Fibroblast of pulmonary artery (primary cell): ENCODE results near the gene STK38L.
A peak's percentile ranks its signal among the peaks of the same experiment; 100 is the strongest.

ENCODE experiments used
- DNase-seq: peaks from one replicate; pipeline ENCODE4 v3.0.0-alpha.2; 2010; ENCODE audit warnings: low read depth
- H3K4me3 ChIP-seq: replicated peaks from 2 replicates; pipeline ENCODE4 v1.5.1; 2011; ENCODE audit warnings: low read depth, mild to moderate bottlenecking, control low read depth, low read length, moderate library complexity
- CTCF ChIP-seq: IDR thresholded peaks from 2 replicates; pipeline ENCODE4 v1.5.1; 2011; ENCODE audit warnings: mild to moderate bottlenecking, control low read depth, low read length, inconsistent platforms; ENCODE audit errors: missing control alignments

Gene STK38L

GRCh38 chr12:27334042-27334720 is 90.1 kb downstream of the STK38L start:
- no peak for TF ChIP-seq CTCF
- H3K4me3 ChIP-seq: peak overlapping the region; percentile 67
- DNase-seq: no peak

GRCh38 chr12:27334721-27335082 is 90.6 kb downstream of the STK38L start:
- no peak for DNase-seq
- no peak for TF ChIP-seq CTCF
- H3K4me3 ChIP-seq: no peak overlapping the region

- DNase-seq: no peak
- TF ChIP-seq CTCF: no peak
- H3K4me3 ChIP-seq: no peak overlapping the region
Observed at GRCh38 chr12:27335364-27336281, 91.5 kb downstream of the STK38L start.

GRCh38 chr12:27336282-27336653 is 92.2 kb downstream of the STK38L start:
- TF ChIP-seq CTCF: no peak
- no peak for DNase-seq
- no peak overlapping the region for H3K4me3 ChIP-seq

- no peak for TF ChIP-seq CTCF
- H3K4me3 ChIP-seq: no peak overlapping the region
- no peak for DNase-seq
Observed at GRCh38 chr12:27337376-27337775, 93.3 kb downstream of the STK38L start.

GRCh38 chr12:27338473-27338872 is 94.4 kb downstream of the STK38L start:
- no peak for DNase-seq
- TF ChIP-seq CTCF: no peak
- no peak overlapping the region for H3K4me3 ChIP-seq
